Measurements from ENCODE around the gene DOCK6.
"Not testable (repeated sequence)": the region's sequence is repeated elsewhere in the genome, so short reads cannot be mapped to it uniquely, and the experiment has no call there.

DOCK6 gene

DNA sequence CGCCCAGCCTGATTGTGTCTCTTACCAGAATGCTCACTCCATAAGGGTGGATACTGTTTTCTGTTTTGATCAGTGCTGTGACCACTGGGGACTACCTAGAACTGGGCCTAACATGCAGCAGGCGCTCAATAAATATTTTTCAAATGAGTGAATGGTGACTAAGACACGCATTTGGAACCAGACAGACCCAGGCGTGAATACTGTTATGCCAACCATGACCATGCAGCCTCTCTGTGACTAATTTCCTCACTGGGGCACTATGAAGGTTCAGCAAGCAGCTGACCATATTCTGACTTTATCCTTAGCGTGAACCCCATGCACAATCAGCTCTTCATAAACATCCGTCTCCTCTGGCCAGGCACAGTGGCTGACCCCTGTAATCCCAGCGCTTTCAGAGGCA lies 93.8 kb downstream of the DOCK6 start:
- no peak for FAIRE-seq

DNA sequence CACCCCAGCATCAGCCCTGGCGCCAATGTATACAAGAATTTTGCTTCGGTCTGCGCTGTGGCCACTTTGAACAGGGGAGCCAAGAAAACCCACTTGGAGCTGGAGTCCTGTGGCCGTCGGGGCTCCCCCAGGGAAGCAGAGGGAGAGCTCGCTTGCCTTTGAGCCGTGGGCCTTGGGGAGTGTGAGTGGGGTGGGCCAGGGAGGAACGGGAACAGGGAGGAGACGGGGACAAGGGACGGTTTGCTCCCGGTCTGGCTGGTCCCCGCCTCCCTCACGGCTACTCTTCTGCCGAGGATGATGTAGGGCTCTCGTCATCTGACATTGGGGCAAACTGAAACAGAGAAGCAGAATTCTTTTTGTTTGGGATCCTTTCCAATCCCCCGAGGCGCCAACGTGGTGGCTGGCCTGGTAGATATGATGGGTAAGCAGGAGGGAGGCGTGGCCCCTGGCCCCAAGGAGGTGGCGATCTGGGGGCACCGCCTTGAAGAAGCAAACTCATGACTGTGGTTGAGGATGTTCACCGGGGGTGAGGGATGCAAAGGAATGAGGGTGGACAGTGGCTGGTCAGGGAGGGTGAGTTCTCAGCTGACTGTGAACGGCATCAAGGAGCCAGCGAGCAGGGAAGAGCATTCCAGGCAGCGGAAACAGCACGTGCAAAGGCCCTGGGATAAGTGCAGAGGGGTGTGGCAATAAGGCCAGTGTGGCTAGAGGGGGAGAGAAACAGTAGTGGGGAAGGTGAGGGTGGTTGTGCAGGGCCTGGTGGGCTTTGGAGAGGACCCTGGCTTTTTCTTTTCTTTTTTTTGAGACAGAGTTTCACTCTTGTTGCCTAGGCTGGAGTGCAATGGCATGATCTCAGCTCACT lies 95.8 kb downstream of the DOCK6 start:
- FAIRE-seq, result no peak

DNA sequence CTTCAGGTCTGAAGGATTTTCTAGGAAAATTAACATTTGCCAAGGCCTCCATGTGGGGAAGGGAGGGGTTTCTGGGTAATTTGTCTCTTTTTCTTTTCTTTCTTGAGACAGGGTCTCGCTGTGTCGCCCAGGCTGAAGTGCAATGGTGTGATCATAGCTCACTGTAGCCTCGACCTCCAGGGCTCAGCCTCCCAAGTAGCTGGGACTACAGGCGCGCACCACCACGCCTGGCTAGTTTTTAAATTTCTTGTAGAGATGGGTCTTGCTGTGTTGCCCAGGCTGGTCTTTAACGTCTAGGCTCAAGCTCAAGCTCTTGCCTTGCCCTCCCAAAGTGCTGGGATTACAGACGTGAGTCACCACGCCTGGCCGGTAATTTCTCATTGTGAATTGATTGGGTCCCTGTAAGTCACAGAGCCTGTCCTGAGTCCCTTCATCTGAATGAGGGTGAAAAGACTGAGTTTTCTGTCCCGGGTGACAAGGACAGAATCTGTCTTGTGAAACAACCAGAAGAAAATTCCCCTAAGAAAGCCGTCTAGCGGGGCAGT lies 96.8 kb downstream of the DOCK6 start:
- no peak for FAIRE-seq

DNA sequence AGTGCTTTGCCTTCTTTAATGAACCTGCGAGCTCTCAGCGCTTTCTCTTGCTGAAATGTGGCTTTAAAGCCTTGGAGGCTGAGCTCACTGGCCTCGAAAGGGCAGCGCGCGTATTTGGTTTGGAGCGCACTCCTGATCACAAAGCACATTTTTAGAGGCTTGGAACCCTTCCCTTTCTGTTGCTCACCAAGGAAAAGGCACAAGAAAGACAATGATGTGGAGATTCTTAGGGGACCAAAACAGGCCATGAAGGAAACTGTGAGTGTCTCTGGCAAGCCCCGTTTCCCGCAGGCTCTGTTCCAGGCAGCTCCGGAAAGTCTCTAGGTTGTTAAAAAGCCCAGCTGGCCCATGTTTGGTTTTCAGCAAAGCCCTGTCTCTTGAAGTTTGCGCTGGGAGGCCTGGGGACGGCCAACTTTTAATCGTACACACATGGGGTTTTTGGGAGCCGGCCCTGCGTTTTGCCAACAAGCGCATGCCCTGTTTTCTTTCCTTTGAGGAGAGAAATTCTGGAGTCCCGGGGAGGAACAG lies 97.4 kb downstream of the DOCK6 start:
- FAIRE-seq, result no peak

DNA sequence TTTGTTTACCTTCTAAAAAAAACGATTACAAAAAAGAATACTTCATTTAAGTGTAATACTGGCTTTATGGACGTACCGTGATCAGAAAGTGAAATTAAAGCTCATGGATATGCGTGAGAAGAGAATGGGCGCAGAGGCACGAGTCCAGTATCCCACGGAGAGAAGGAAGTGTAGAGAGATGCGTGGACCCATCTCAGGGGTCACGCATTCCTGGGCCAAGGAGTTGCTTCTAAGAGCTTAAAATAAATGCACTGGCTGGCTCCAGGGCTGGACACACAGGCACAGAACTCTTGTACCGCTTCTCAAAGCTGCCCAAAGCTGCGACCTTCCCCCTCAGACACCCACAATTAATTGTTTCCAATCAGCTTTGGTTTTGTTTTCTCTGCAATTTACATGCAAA lies 98.0 kb downstream of the DOCK6 start:
- FAIRE-seq, result no peak

DNA sequence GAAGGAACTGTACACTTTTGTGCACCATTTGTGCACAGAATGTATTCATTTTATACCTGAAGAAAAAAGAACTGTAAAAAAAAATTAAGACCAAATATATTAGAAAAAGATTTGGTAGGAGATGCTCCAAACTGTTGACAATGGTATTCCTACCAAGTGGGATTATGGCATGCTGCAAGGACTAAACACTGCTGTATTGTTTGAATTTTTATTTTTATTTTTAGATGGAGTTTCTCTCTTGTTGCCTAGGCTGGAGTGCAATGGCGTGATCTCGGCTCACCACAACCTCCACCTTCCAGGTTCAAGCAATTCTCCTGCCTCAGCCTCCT lies 101.9 kb downstream of the DOCK6 start:
- not testable (repeated sequence) for FAIRE-seq

DNA sequence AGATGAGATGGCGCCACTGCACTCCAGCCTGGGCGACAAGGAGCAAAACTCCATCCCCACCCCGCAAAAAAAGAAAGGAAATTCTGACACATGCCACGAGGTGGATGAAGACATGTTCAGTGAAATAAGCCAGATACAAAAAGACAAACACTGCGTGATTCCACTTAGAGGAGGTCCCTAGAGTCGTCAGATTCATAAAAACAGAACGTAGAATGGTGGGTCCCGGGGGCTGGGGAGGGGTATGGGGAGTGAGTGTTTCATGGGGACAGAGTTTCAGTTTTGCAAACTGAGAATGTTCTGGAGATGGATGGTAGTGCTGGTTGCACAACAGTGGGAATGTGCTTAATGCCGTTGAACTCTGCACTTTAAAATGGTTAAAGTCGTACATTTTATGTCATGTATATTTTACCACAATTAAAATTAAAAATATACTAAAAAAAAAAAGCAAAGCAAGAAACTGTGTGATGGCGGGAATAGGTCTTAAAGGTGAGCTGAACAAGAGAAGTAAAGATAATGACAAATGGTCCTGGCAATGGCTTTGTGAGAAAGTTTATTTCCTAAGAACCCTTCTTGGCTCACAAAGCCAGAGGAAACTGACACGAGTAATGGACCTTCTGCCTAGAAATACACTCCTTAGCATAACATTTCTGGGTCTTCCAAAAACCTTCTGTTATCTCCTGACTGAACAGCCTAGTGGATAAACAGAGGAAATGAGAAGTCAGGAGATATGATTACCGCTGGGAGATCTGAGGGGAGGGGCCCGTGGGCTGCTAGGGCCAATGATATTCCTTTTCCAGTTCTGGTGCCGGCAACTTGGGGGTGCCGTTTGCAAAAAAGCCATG lies 102.5 kb downstream of the DOCK6 start:
- FAIRE-seq, result no peak

DNA sequence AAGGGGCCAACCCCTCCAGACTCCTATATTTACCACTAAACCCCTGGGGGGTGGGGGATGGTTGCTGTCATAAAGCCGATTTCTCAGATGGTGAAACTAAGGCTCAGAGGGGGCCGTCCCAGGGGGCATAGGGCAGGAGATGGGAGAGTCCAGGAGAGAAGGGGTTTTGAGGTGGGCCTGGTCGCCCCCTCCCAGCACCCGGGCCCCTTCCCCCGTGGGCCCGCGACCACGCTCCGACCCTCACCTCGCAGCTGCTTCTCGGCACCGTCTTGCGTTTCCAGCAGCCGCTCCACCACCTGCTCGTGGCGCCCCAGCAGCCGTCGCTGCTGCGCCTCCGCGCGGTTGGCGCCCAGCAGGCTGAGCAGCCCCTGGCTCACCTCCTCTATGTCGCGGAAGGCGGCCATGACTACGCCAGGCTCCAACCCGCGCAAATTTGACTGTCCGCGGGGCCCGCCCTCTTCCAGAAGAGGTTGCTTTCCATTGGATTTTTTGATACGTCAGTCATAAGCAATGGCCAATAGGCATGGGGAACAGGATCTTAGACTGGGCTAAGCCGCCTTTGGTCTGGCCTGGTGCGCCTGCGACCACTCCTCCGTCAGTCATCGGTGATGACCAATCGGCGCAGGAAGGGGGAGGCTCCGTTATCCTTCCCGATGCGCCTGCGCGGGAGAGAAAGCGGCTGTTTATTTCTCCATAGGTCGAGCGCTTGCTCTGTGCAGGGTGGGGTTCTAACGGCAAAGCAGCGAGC lies 106.8 kb downstream of the DOCK6 start, which contains the start of gene SPC24:
SPC24 (minus strand) TSS at position 410 of the 748 bp plus-strand sequence; CDS start at position 404, 6 bp downstream.
- FAIRE-seq, result peak; percentile 98

DNA sequence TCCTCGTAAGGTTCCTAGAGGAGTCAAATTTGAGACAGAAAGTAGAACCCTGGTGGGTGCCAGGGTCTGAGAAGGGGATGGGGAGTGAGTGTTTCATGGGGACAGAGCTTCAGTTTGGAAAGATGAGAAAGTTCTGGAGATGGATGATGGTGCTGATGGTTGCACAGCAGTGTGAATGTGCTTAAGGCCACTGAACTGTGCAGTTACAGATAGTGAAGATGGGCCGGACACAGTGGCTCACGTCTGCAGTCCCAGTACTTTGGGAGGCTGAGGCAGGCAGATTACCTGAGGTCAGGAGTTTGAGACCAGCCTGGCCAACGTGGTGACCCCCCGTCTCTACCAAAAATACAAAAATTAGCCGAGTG lies 107.7 kb downstream of the DOCK6 start:
- no peak for FAIRE-seq

DNA sequence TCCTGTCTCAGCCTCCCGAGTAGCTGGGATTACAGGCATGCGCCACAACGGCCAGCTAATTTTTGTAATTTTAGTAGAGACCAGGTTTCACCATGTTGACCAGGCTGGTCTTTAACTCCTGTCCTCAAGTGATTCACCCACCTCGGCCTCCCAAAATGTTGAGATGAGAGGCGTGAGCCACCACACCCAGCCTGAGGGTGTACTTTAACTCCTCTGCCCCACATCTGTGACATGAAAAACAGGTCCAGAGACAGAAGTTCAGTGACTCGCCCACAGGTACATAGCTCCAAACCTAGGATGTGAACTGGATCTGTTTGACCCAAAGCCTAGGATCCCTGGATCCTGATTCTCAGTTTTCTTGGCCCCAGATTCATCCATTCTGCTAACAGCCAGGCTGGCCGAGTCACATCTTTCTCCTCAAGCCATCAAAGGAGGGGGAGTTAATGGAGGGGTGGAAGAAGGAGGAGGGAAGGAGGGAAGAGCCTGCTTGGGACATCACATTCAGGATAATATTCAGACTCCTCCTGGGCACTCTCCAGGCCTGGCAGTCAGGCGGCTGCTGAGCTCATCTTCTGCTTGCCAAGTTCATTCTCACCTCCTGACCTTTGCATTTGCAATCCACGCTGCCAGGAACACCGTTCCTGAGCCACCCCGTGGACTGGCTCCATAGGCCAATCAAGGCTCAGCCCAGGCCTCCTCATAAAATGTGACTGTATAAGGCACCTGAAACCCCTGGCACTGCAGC lies 109.8 kb downstream of the DOCK6 start:
- FAIRE-seq, result no peak

DNA sequence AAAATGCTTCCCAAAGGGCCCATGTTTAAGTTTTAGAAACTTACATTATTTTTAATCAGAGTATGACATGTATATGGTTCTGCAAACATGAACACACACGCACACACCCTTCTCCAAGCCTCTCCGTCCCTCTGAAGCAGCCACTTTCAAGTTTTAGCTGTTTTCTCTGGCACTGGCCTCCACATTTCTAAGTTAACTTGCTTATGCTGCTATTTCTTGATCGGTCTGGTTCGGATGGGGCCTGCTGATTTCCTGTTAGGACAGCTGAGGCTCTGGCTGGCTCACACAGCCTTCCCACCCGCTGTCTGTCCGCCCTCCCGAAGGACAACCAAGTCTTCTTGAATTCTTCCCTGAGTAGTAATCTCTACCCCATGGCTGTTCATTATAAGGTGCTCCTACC lies 111.1 kb downstream of the DOCK6 start:
- no peak for FAIRE-seq
